OCI-LY7 (cell line): Measurements from ENCODE around the gene ZDHHC14. TPM values are rescaled to one million over a fixed set of nuclear protein-coding genes. Genes with fewer than 3 reads are reported as not detected.

Source experiments
- BruUV-seq: library from RNA; stranded (reverse); fragments of 400-500 nt; replicated peaks from 2 replicates; lab custom pipeline; 2021; lab: Mats Ljungman, UMichigan
- CTCF ChIA-PET: fragments of 300-600 bp; sonication (Branson Sonifier 250); formaldehyde crosslinking; loops from one replicate; lab custom pipeline; 2022; ENCODE audit warnings: antibody characterized with exemption; ENCODE audit not compliant: unreplicated experiment; lab: Charles Lee
- POLR2A ChIA-PET: fragments of 300-600 bp; sonication (Branson Sonifier 250); formaldehyde crosslinking; loops from one replicate; lab custom pipeline; 2022; ENCODE audit warnings: antibody characterized with exemption; lab: Charles Lee
- DNase-seq: peaks from one replicate; pipeline ENCODE4 v3.0.0-alpha.2; 2015; ENCODE audit warnings: low spot score
- H2AFZ ChIP-seq: fragments of 200-600 bp; sonication (generic), shearing (Covaris generic); 2 replicates; pipeline ENCODE4 v1.6.1; 2014; ENCODE audit warnings: mild to moderate bottlenecking, antibody characterized with exemption, low read length, moderate library complexity
- H3K27ac ChIP-seq: fragments of 200-600 bp; sonication (generic); 2 replicates; pipeline ENCODE4 v1.5.1; 2014; ENCODE audit warnings: mixed run types, low read depth, mild to moderate bottlenecking, moderate library complexity, low read length, inconsistent platforms; ENCODE audit not compliant: poor library complexity, severe bottlenecking
- H3K36me3 ChIP-seq: fragments of 200-600 bp; sonication (generic); 2 replicates; pipeline ENCODE4 v1.6.1; 2014; ENCODE audit warnings: mild to moderate bottlenecking, antibody characterized with exemption, low read length, moderate library complexity, mixed read lengths; ENCODE audit not compliant: insufficient read depth
- H3K4me1 ChIP-seq: fragments of 200-600 bp; sonication (generic); 2 replicates; pipeline ENCODE4 v1.5.1; 2014; ENCODE audit warnings: mild to moderate bottlenecking, low read length; ENCODE audit not compliant: insufficient read depth, poor library complexity, severe bottlenecking
- H3K4me2 ChIP-seq: fragments of 200-600 bp; sonication (generic); 2 replicates; pipeline ENCODE4 v1.6.1; 2014; ENCODE audit warnings: mild to moderate bottlenecking, low read length
- H3K4me3 ChIP-seq: fragments of 200-600 bp; sonication (generic); 2 replicates; pipeline ENCODE4 v1.5.1; 2014; ENCODE audit warnings: mild to moderate bottlenecking, low read depth, low read length; ENCODE audit not compliant: poor library complexity, severe bottlenecking
- H3K79me2 ChIP-seq: fragments of 200-600 bp; sonication (generic); 2 replicates; pipeline ENCODE4 v1.6.1; 2016; ENCODE audit warnings: low read depth, mild to moderate bottlenecking, low read length, moderate library complexity, mixed read lengths; ENCODE audit not compliant: insufficient read depth
- H3K9me2 ChIP-seq: fragments of 200-600 bp; sonication (generic); 2 replicates; pipeline ENCODE4 v1.6.1; 2016; ENCODE audit warnings: mild to moderate bottlenecking, low read length, mixed read lengths; ENCODE audit not compliant: insufficient read depth
- H3K9me3 ChIP-seq: fragments of 200-600 bp; sonication (generic); 2 replicates; pipeline ENCODE4 v1.6.1; 2014; ENCODE audit warnings: mild to moderate bottlenecking, mixed run types, low read length, mixed read lengths
- H4K20me1 ChIP-seq: fragments of 200-600 bp; sonication (generic); 2 replicates; pipeline ENCODE4 v1.6.1; 2014; ENCODE audit warnings: mild to moderate bottlenecking, antibody characterized with exemption, low read length, moderate library complexity, mixed read lengths; ENCODE audit not compliant: insufficient read depth
- CTCF ChIP-seq: fragments of 200-600 bp; sonication (generic); conservative IDR thresholded peaks from 2 replicates; pipeline ENCODE4 v1.5.1; 2014; ENCODE audit warnings: mild to moderate bottlenecking, antibody characterized with exemption, low read length, moderate library complexity, mixed read lengths
- EZH2phosphoT487 ChIP-seq: fragments of 200-600 bp; sonication (generic); IDR thresholded peaks from 2 replicates; pipeline ENCODE4 v1.6.1; 2018; ENCODE audit warnings: low read depth, borderline replicate concordance, mild to moderate bottlenecking, mixed run types, antibody characterized with exemption, low read length, moderate library complexity, mixed read lengths
- intact Hi-C: fragments of 100-400 bp; cut with micrococcal nuclease; formaldehyde crosslinking; loops from one replicate; pipeline ENCODE4 v1.10.0; 2022; ENCODE audit not compliant: unreplicated experiment
- total RNA-seq, 2 experiments: library from RNA; depleted of rRNA in 1 of 2; stranded (reverse); fragments of >200 nt in 1 of 2; shearing (Covaris generic) in 1 of 2; gene quantifications; 2 replicates each; pipeline ENCODE4 v1.2.3, GENCODE V29; 2014 to 2022

Gene ZDHHC14
- total RNA-seq, 2 experiments from 2014 or later, result 0.69 to 3.0 TPM

GRCh38 chr6:157478926-157479325 is 97.9 kb downstream of the ZDHHC14 start:
- no peaks in the 10 kb centered on the region for H3K9me3 ChIP-seq
- no peak overlapping the region for H2AFZ ChIP-seq
- no peaks in the 10 kb centered on the region for H4K20me1 ChIP-seq
- no peaks in the 10 kb centered on the region for H3K79me2 ChIP-seq
- intact Hi-C loops, result no loop called here
- H3K27ac ChIP-seq, result no peak overlapping the region
- CTCF ChIA-PET, result no interaction called here
- no peaks in the 10 kb centered on the region for H3K9me2 ChIP-seq
- DNase-seq, result no peak
- no peaks in the 10 kb centered on the region for H3K36me3 ChIP-seq
- no TSS peak for BruUV-seq
- no peak overlapping the region for H3K4me3 ChIP-seq
- TF ChIP-seq CTCF (no peak), EZH2phosphoT487 (no peak)
- no peak overlapping the region for H3K4me2 ChIP-seq
- POLR2A ChIA-PET, result interaction anchor here (0.6 kb wide), 1 partner anchor 37 kb away, joined by 3 read pairs; no protein-coding TSS in a partner anchor
- H3K4me1 ChIP-seq, result no peaks in the 10 kb centered on the region

GRCh38 chr6:157479464-157480303 is 98.7 kb downstream of the ZDHHC14 start:
- Histone ChIP-seq H3K36me3 (no peaks in the 10 kb centered on the region), H3K9me3 (no peaks in the 10 kb centered on the region), H3K4me3 (no peak overlapping the region), H3K79me2 (no peaks in the 10 kb centered on the region), H4K20me1 (no peaks in the 10 kb centered on the region), H3K4me1 (no peaks in the 10 kb centered on the region), H3K9me2 (no peaks in the 10 kb centered on the region), H2AFZ (no peak overlapping the region), H3K4me2 (no peak overlapping the region), H3K27ac (no peak overlapping the region)
- POLR2A ChIA-PET, result interaction anchor here (0.6 to 0.7 kb wide), 2 partner anchors 36 to 591 kb away, joined by 3 read pairs; no protein-coding TSS in a partner anchor
- DNase-seq, result no peak
- intact Hi-C loops, result no loop called here
- CTCF ChIA-PET, result no interaction called here
- no peak for TF ChIP-seq EZH2phosphoT487
- TF ChIP-seq CTCF, result no peak
- BruUV-seq, result no TSS peak
